ENCODE data around the gene KRIT1. TPM values are rescaled to one million over a fixed set of nuclear protein-coding genes. Genes with fewer than 3 reads are reported as not detected.

Gene KRIT1
- total and polyA plus RNA-seq, 2 donors (not counting 3 experiments of a cell fraction or from before 2014, with no cell fraction given), result 22.8 to 43.7 TPM

- Histone ChIP-seq H3K4me1 (ENCODE audit: control insufficient read depth, extremely low read depth, insufficient read depth, low read length) (no peaks in the 10 kb centered on the region), H3K4me3 (replicated peaks in 1 of 3; ENCODE audit: insufficient read depth in 1 of 3, low read depth in 1 of 3, low read length in 3 of 3) (no peak overlapping the region), H3K9me1 (replicated peaks; ENCODE audit: control insufficient read depth, extremely low read depth, insufficient read depth, low read length) (no peaks in the 10 kb centered on the region), H4K20me1 (replicated peaks; ENCODE audit: control insufficient read depth, extremely low read depth, insufficient read depth, low read length) (no peaks in the 10 kb centered on the region), H3K27me3 (ENCODE audit: control insufficient read depth in 2 of 2, insufficient read depth in 2 of 2, low read length in 2 of 2) (no peaks in the 10 kb centered on the region), H3K9ac (replicated peaks; ENCODE audit: extremely low read depth, insufficient read depth, low read length) (no peak overlapping the region), H3K79me2 (ENCODE audit: control insufficient read depth, insufficient read depth, low read length) (peaks cover 3% of the 10 kb centered on the region), H3K27ac (ENCODE audit: insufficient read depth, low read depth, low read length) (no peak overlapping the region), H2AFZ (ENCODE audit: low read depth, low read length) (no peak overlapping the region), H3K36me3 (ENCODE audit: control insufficient read depth in 2 of 2, extremely low read depth in 1 of 2, insufficient read depth in 2 of 2, low read length in 2 of 2) (no peaks in the 10 kb centered on the region), H3K4me2 (ENCODE audit: insufficient read depth, low read length) (no peak overlapping the region), H3K9me3 (replicated peaks; ENCODE audit: control insufficient read depth, insufficient read depth, low read length) (no peaks in the 10 kb centered on the region)
- CTCF ChIA-PET, result interaction anchor here (0.9 to 2.0 kb wide), 4 partner anchors 10 to 51 kb away, joined by 3 to 6 read pairs (median 4); no protein-coding TSS in a partner anchor
- FAIRE-seq (no peak), DNase-seq (ENCODE audit: low read depth, low spot score) (no peak)
- dilution Hi-C loops (cut with MboI; ENCODE audit: extremely low pct_ligation_motif_present, low sequenced_read_pairs) (no loop called here), intact Hi-C loops (cut with micrococcal nuclease) (no loop called here)
- POLR2A ChIA-PET, result no interaction called here
- no peak for TF ChIP-seq EZH2 (IDR thresholded peaks at IDR 0.05; ENCODE audit: borderline replicate concordance, low read depth, low read length, severe bottlenecking)
- TF ChIP-seq POLR2A (IDR thresholded peaks at IDR 0.05; ENCODE audit: low read depth, low read length), result no peak
- TF ChIP-seq MYC (IDR thresholded peaks at IDR 0.05; ENCODE audit: low read depth, low read length), result no peak
- no TSS peak for BruUV-seq (replicated peaks)
Observed at GRCh38 chr7:92295391-92295790, 49.7 kb upstream of the KRIT1 start.

GRCh38 chr7:92293896-92294590, 48.3 kb upstream of the KRIT1 start:
- no peak for TF ChIP-seq POLR2A (IDR thresholded peaks at IDR 0.05; ENCODE audit: low read depth, low read length)
- no peak for TF ChIP-seq GATA2 (IDR thresholded peaks at IDR 0.05; ENCODE audit: insufficient read depth, insufficient read length, low read depth, low read length)
- no peak for TF ChIP-seq FOS (IDR thresholded peaks at IDR 0.05; ENCODE audit: borderline replicate concordance, insufficient read depth, low read length)
- TF ChIP-seq EZH2 (IDR thresholded peaks at IDR 0.05; ENCODE audit: borderline replicate concordance, low read depth, low read length, severe bottlenecking), result no peak
- TF ChIP-seq JUN (IDR thresholded peaks at IDR 0.05; ENCODE audit: borderline replicate concordance, insufficient read depth, insufficient read length, low read depth), result no peak
- TF ChIP-seq MYC (IDR thresholded peaks at IDR 0.05; ENCODE audit: low read depth, low read length), result no peak
- TF ChIP-seq MAX (IDR thresholded peaks at IDR 0.05; ENCODE audit: insufficient read depth, insufficient read length), result no peak
- TF ChIP-seq CTCF (IDR thresholded peaks at IDR 0.05; ENCODE audit: extremely low read depth in 1 of 2, insufficient read depth in 1 of 2, low read depth in 1 of 2, low read length in 2 of 2), result no peak
- TF ChIP-seq POLR2AphosphoS5 (IDR thresholded peaks at IDR 0.05; ENCODE audit: insufficient read depth, low read depth, low read length), result no peak
- Histone ChIP-seq H3K9me1 (replicated peaks; ENCODE audit: control insufficient read depth, extremely low read depth, insufficient read depth, low read length) (no peaks in the 10 kb centered on the region), H3K9ac (replicated peaks; ENCODE audit: extremely low read depth, insufficient read depth, low read length) (no peak overlapping the region), H3K36me3 (ENCODE audit: control insufficient read depth in 2 of 2, extremely low read depth in 1 of 2, insufficient read depth in 2 of 2, low read length in 2 of 2) (no peaks in the 10 kb centered on the region), H3K27ac (ENCODE audit: insufficient read depth, low read depth, low read length) (no peak overlapping the region), H3K4me2 (ENCODE audit: insufficient read depth, low read length) (no peak overlapping the region), H3K4me3 (replicated peaks in 1 of 3; ENCODE audit: insufficient read depth in 1 of 3, low read depth in 1 of 3, low read length in 3 of 3) (no peak overlapping the region), H4K20me1 (replicated peaks; ENCODE audit: control insufficient read depth, extremely low read depth, insufficient read depth, low read length) (no peaks in the 10 kb centered on the region), H3K79me2 (ENCODE audit: control insufficient read depth, insufficient read depth, low read length) (peaks cover 10% of the 10 kb centered on the region), H3K4me1 (ENCODE audit: control insufficient read depth, extremely low read depth, insufficient read depth, low read length) (no peaks in the 10 kb centered on the region), H3K27me3 (ENCODE audit: control insufficient read depth in 2 of 2, insufficient read depth in 2 of 2, low read length in 2 of 2) (no peaks in the 10 kb centered on the region), H3K9me3 (replicated peaks; ENCODE audit: control insufficient read depth, insufficient read depth, low read length) (no peaks in the 10 kb centered on the region), H2AFZ (ENCODE audit: low read depth, low read length) (no peak overlapping the region)
- dilution Hi-C loops (cut with MboI; ENCODE audit: extremely low pct_ligation_motif_present, low sequenced_read_pairs) (no loop called here), intact Hi-C loops (cut with micrococcal nuclease) (no loop called here)
- DNase-seq (ENCODE audit: low read depth, low spot score), result no peak
- ChIA-PET CTCF (interaction anchor here (1.5 kb wide), 1 partner anchor 130 kb away, joined by 4 read pairs; no protein-coding TSS in a partner anchor), POLR2A (no interaction called here)
- no peak for FAIRE-seq
- BruUV-seq (replicated peaks), result no TSS peak
